HG02571 (cell line): ENCODE measurements around the gene ARHGAP5.

ENCODE experiments used
- ATAC-seq: cut with Tn5 transposase; IDR thresholded peaks from one replicate; pipeline ENCODE4 v1.9.1; 2021; ENCODE audit warnings: mild to moderate bottlenecking, moderate library complexity; ENCODE audit not compliant: unreplicated experiment

The ARHGAP5 gene, protein sequence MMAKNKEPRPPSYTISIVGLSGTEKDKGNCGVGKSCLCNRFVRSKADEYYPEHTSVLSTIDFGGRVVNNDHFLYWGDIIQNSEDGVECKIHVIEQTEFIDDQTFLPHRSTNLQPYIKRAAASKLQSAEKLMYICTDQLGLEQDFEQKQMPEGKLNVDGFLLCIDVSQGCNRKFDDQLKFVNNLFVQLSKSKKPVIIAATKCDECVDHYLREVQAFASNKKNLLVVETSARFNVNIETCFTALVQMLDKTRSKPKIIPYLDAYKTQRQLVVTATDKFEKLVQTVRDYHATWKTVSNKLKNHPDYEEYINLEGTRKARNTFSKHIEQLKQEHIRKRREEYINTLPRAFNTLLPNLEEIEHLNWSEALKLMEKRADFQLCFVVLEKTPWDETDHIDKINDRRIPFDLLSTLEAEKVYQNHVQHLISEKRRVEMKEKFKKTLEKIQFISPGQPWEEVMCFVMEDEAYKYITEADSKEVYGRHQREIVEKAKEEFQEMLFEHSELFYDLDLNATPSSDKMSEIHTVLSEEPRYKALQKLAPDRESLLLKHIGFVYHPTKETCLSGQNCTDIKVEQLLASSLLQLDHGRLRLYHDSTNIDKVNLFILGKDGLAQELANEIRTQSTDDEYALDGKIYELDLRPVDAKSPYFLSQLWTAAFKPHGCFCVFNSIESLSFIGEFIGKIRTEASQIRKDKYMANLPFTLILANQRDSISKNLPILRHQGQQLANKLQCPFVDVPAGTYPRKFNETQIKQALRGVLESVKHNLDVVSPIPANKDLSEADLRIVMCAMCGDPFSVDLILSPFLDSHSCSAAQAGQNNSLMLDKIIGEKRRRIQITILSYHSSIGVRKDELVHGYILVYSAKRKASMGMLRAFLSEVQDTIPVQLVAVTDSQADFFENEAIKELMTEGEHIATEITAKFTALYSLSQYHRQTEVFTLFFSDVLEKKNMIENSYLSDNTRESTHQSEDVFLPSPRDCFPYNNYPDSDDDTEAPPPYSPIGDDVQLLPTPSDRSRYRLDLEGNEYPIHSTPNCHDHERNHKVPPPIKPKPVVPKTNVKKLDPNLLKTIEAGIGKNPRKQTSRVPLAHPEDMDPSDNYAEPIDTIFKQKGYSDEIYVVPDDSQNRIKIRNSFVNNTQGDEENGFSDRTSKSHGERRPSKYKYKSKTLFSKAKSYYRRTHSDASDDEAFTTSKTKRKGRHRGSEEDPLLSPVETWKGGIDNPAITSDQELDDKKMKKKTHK (N-terminal part only)

GRCh38 chr14:32077081-32078022, at the start of gene ARHGAP5:
TSS of gene ARHGAP5 (plus strand) at chr14:32077304. CDS start at chr14:32090670, 13,366 bp downstream.
- peak; percentile 36 for ATAC-seq

DNA sequence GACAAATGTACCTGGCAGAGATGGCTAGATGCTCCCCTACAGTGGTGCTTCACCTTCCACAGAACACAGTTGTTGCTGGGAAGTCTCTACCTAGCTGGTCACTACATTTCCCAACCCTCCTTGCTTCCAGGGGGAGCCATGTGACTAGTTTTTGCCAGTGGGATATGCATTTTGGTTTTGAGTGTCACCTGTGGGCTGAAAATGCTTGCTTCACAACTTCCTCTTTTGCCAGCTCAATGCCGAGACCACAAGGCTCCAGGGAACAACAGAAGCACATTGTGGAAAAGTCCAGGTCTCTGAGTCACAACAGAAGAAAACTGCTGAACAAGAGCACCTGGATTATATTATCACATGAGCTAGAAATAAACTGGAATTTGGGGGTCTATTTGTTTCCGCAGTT, 48.5 kb upstream of the ARHGAP5 start:
- ATAC-seq = no peak

DNA sequence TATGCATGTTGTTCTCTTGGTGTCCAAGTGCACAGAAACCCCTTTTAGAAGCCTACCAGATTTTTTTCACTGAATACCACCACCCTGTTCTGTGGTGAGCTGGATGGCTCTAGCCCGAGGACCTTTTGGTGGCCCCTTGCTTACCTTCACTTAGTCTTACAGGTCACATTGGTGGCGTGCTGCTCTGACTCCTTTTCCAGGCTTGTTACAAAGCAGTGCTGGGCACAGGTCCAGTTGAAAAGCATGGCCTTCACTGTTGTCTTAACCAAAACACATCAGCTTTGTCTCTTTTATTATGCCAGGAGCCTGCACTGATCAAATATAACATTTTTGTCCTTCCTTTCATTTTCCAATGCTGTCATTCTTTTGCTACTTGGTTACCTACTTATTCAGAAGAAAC, 43.6 kb upstream of the ARHGAP5 start:
- no peak for ATAC-seq

DNA sequence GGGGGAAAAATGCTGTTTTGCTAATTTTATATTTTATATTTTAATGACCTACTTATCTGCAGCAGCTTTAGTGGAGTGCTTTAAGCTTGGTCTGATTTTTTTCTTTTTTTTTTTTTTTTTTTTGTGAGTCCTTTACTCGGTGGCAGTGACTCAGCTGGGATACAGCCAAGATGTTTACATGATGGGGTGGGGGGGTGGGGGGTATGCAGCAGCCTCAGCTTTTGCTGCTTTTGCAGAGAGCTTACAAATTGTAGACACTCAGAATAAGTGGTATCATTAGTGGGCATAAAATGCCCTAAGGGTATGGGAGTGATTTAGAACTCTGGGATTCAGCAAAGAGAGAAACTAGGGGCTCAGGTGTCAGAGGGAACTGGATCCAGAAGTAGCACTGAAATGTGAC, 38.2 kb upstream of the ARHGAP5 start:
- ATAC-seq = no peak

GRCh38 chr14:32039401-32040030, 37.6 kb upstream of the ARHGAP5 start:
- ATAC-seq = no peak

DNA sequence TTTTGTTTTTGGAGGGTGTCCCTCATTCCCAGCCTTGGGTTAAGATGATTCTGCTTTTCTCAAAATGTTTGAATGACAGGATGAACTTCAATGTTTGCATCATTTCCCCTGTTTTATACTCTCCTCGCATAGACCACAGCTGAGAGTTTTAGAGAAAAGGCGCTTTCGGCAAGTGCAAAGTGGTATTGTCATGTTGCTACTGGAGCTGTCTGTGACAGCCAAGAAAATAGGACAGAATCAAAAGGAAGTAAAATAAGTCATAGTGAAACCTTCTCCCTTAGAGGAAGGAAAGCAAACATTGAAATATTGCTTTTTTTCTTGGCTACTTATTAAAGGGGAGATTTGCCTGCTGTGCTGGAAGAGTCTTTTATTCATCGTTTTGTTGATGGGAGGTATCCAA, 33.5 kb upstream of the ARHGAP5 start:
- ATAC-seq = no peak

GRCh38 chr14:32044454-32044853, 32.6 kb upstream of the ARHGAP5 start:
- ATAC-seq = no peak

DNA sequence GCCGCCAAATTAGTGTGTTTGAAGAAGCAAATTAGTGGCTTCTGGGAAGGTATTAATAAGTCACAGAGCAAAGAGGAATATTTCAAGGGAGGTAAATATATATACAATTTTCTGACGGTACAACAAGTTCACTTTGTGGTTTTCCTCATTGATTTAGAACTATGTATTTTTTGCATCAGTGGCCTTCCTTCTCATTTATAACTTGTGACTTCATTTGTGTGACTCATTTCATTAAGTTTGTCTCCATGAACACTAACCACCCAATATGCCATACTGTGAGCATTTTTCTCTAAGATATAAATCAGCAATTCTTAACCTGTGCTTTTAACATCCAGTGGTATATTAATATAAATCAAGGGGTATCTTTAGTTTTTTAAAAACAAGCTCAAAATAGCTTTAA, 29.3 kb upstream of the ARHGAP5 start:
- ATAC-seq = no peak

DNA sequence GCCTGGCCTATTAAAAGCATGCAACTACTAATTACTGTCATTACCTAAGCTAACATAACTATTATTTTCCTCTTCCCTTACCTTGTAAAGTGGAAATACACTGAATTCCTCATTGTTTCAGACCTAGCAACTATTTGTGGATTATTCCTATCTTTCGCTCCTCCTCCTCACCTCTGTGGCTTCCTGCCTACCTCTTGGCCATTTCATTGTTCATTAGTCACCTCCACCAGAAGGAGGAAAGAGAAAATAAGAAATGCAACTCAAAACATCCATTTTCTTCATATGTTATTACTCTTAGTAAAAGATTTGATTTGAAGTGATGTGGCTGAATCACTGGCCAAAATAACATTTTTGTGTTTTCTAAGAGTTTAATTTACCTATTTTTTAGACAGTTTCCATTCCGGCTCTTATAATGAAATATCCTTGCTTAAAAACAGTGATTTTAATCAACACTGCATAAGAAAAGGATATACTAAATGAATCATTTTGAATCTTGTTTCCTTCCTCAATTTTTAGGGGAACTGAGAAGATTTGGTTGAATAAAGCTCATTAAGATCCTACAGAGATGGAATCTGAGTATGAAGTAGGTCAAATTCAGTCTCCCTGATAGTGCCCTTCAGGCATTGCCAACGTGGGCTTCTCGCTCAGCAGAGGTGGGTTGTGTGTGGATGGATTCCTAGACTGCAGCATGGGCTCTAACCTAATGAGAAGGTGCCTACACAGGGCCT, 27.6 kb upstream of the ARHGAP5 start:
- ATAC-seq = no peak

- no peak for ATAC-seq
Measured at GRCh38 chr14:32050878-32051277, 26.2 kb upstream of the ARHGAP5 start.

GRCh38 chr14:32054536-32054935, 22.6 kb upstream of the ARHGAP5 start:
- no peak for ATAC-seq

- no peak for ATAC-seq
Measured at GRCh38 chr14:32055175-32055574, 21.9 kb upstream of the ARHGAP5 start.

DNA sequence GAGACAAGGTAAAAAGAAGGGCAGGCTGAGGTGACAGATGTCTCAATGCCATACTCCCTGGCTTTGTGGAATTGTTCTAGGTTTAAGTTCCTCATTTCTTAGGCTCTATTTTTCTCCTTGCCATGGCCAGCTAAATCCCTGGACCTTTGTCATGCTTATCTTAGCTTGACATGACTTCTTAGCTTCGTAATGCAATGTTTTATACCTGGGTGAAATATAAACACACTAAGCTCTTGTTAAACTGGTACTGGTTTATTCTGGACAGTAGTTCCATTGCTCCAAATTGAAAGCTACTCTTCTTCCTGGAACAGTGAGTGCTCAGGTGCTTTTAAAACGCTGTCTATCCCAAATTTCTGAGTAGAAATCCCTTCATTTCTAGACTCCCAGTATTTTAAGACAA, 17.4 kb upstream of the ARHGAP5 start:
- ATAC-seq = no peak

DNA sequence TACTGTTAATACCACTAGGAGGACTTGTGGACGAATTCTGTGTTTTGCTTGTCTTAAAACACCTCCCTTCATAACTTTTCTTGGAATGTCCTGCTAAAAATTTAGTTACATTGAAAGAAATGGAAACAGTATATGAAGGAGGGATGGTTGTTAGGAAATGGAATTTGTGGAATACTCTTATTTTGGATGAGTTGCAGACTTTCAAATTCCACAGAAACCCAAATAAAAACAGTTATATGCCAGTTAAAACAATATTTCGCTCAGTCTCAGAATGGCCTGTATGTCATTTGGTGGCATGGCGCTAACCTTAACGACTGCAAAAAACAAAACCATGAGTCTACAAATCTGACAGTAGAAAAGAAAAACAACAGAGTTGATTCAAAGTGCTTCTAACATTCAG, 12.2 kb upstream of the ARHGAP5 start:
- no peak for ATAC-seq

- no peak for ATAC-seq
Measured at GRCh38 chr14:32068708-32069107, 8.4 kb upstream of the ARHGAP5 start.

DNA sequence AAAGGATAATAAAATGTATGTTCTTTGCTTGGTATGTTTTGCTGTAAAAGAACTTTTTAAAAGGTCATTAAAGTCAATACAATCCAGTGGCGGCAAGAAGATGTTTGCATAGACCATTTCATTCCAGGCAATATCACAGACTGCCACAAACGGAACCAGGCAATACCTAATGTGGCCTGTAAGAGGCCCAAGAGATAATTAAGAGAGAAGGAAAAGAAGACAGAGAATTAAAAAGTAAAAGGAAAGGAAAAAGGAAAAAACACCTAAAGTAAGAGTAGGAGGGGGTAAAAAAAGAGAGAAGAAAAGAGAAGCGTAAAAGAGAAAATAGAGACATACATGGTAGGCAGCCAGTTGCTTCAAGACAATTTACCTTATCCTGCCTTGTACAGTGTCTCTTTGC, 6.8 kb upstream of the ARHGAP5 start:
- ATAC-seq = no peak

- ATAC-seq = no peak
Measured at GRCh38 chr14:32072676-32073075, 4.4 kb upstream of the ARHGAP5 start.

GRCh38 chr14:32073537-32074189, 3.4 kb upstream of the ARHGAP5 start:
- no peak for ATAC-seq
